K562 (cell line): Measurements from ENCODE around the gene SERPINA1. TPM values are rescaled to one million over a fixed set of nuclear protein-coding genes. Genes with fewer than 3 reads are reported as not detected.

Experiments used
- ATAC-seq: fragments of 200-7000 bp; cut with Tn5 transposase; 3 replicates; pipeline ENCODE4 v1.9.1; 2020; ENCODE audit warnings: moderate library complexity
- BruUV-seq: library from RNA; stranded (reverse); fragments of 400-500 nt; replicated peaks from 2 replicates; lab custom pipeline; 2021; lab: Mats Ljungman, UMichigan
- CTCF ChIA-PET: fragments of 300-600 bp; formaldehyde crosslinking; extraction: SDS; loops from one replicate; lab custom pipeline; 2021; ENCODE audit warnings: low intra/inter-chr PET ratio; lab: Yijun Ruan, JAX
- POLR2A ChIA-PET: fragments of 300-600, 350-650 bp; sonication (Branson Sonifier 250); formaldehyde crosslinking; extraction: SDS; loops from one replicate; lab custom pipeline; 2021; ENCODE audit warnings: antibody characterized with exemption, inconsistent platforms; lab: Yijun Ruan, JAX
- DNase-seq, 4 experiments: peaks; one replicate each; pipeline versions ENCODE4 v3.0.0 to v3.0.0-alpha.2; 2011 to 2018; ENCODE audit warnings: low spot score in 3 of 4, mixed read lengths in 3 of 4; ENCODE audit errors: extremely low read depth in 1 of 4
- FAIRE-seq: peaks from 2 replicates; lab custom pipeline; 2011; peaks lifted over from hg19 to GRCh38; lab: Jason Lieb, UNC
- H2AFZ ChIP-seq: 2 replicates; pipeline ENCODE4 v1.6.0; 2011; ENCODE audit warnings: low read depth, low read length, control low read depth, inconsistent platforms
- H3K27ac ChIP-seq: fragments of 200-600 bp; 3 replicates; pipeline ENCODE4 v1.8.0; 2011; ENCODE audit warnings: low read depth, mild to moderate bottlenecking, control low read depth, inconsistent platforms, low read length, moderate library complexity, mixed read lengths; ENCODE audit errors: extremely low read depth
- H3K27me3 ChIP-seq, 2 experiments: fragments of 300-600 bp in 1 of 2; 2 replicates in 1 of 2; 3 replicates in 1 of 2; pipeline versions ENCODE4 v1.6.0 to v1.8.0; 2011; ENCODE audit warnings: inconsistent platforms in 2 of 2, low read length in 2 of 2, mild to moderate bottlenecking in 1 of 2, mixed read lengths in 1 of 2, moderate library complexity in 1 of 2; ENCODE audit not compliant: control insufficient read depth in 2 of 2, insufficient read depth in 2 of 2
- H3K36me3 ChIP-seq: fragments of 300-600 bp; 3 replicates; pipeline ENCODE4 v1.8.0; 2011; ENCODE audit warnings: mild to moderate bottlenecking, low read length, inconsistent platforms; ENCODE audit not compliant: control insufficient read depth, insufficient read depth
- H3K4me1 ChIP-seq, 2 experiments: fragments of 200-600 bp in 1 of 2; replicated peaks in 1 of 2; 2 replicates in 1 of 2; 3 replicates in 1 of 2; pipeline versions ENCODE4 v1.5.1 to v1.8.0; 2011; ENCODE audit warnings: inconsistent platforms in 2 of 2, low read length in 2 of 2, mild to moderate bottlenecking in 1 of 2, mixed read lengths in 1 of 2, moderate library complexity in 1 of 2; ENCODE audit not compliant: control insufficient read depth in 2 of 2, insufficient read depth in 2 of 2
- H3K4me2 ChIP-seq: 2 replicates; pipeline ENCODE4 v1.6.1; 2011; ENCODE audit warnings: low read length, control low read depth, inconsistent platforms, mixed read lengths; ENCODE audit not compliant: insufficient read depth
- H3K4me3 ChIP-seq: fragments of 200-600 bp; sonication (generic), shearing (Covaris generic); 2 replicates; pipeline ENCODE4 v1.5.1; 2016; ENCODE audit warnings: control low read depth, inconsistent platforms
- H3K79me2 ChIP-seq: fragments of 200-600 bp; 3 replicates; pipeline ENCODE4 v1.8.0; 2011; ENCODE audit warnings: low read length, inconsistent platforms; ENCODE audit not compliant: control insufficient read depth, insufficient read depth
- H3K9ac ChIP-seq, 2 experiments: 2 replicates each; pipeline versions ENCODE4 v1.6.0 to v1.6.1; 2011; ENCODE audit warnings: low read depth in 2 of 2, low read length in 2 of 2, control low read depth in 1 of 2, inconsistent platforms in 1 of 2, mild to moderate bottlenecking in 1 of 2, mixed read lengths in 1 of 2; ENCODE audit not compliant: insufficient read depth in 1 of 2
- H3K9me1 ChIP-seq: one replicate; pipeline ENCODE4 v1.6.0; 2011; ENCODE audit warnings: inconsistent platforms, mild to moderate bottlenecking, low read length, moderate library complexity; ENCODE audit not compliant: control insufficient read depth, insufficient read depth
- H3K9me3 ChIP-seq: replicated peaks from 2 replicates; pipeline ENCODE4 v1.5.1; 2011; ENCODE audit warnings: low read depth, low read length, inconsistent platforms; ENCODE audit not compliant: control insufficient read depth, insufficient read depth
- H4K20me1 ChIP-seq: replicated peaks from 2 replicates; pipeline ENCODE4 v1.6.1; 2011; ENCODE audit warnings: low read length, inconsistent platforms, mixed read lengths; ENCODE audit not compliant: control insufficient read depth, insufficient read depth
- BCL6 ChIP-seq: fragments of 250-450 bp; sonication (Bioruptor Pico); IDR thresholded peaks from 2 replicates; pipeline ENCODE4 v1.4.0; 2020
- COPS2 ChIP-seq: fragments of 450-650 bp; conservative IDR thresholded peaks from 2 replicates; pipeline ENCODE4 v1.6.1; 2016; ENCODE audit warnings: mild to moderate bottlenecking, moderate library complexity
- HNRNPK ChIP-seq: fragments of 200-400 bp; formaldehyde crosslinking; IDR thresholded peaks from one replicate; pipeline ENCODE4 v1.6.1; 2018; ENCODE audit warnings: mild to moderate bottlenecking, low read depth, low read length; ENCODE audit not compliant: poor library complexity, severe bottlenecking
- KAT2B ChIP-seq: IDR thresholded peaks from one replicate; pipeline ENCODE4 v1.6.1; 2012; ENCODE audit warnings: low read depth, mild to moderate bottlenecking, control low read depth, inconsistent platforms, low read length, moderate library complexity
- MEF2A ChIP-seq: IDR thresholded peaks from 2 replicates; pipeline ENCODE4 v1.6.1; 2011; ENCODE audit warnings: low read depth, mild to moderate bottlenecking, low read length, moderate library complexity; ENCODE audit not compliant: control insufficient read depth
- POLR2A ChIP-seq: fragments of 450-650 bp; conservative IDR thresholded peaks from 2 replicates; pipeline ENCODE4 v1.6.1; 2016
- POLR2H ChIP-seq: IDR thresholded peaks from 2 replicates; pipeline ENCODE4 v1.6.1; 2016; ENCODE audit warnings: missing genetic modification characterization, low read depth, mild to moderate bottlenecking, control low read depth, missing compliant biosample characterization, moderate library complexity
- PPARD ChIP-seq: fragments of 250-450 bp; sonication (Bioruptor Pico); IDR thresholded peaks from 2 replicates; pipeline ENCODE4 v1.8.0; 2022; ENCODE audit warnings: inconsistent platforms, mild to moderate bottlenecking, moderate library complexity
- PTBP1 ChIP-seq: fragments of 200-400 bp; formaldehyde crosslinking; IDR thresholded peaks from 2 replicates; pipeline ENCODE4 v1.6.1; 2017; ENCODE audit warnings: low read depth, low read length
- RBM15 ChIP-seq: fragments of 200-400 bp; formaldehyde crosslinking; IDR thresholded peaks from 2 replicates; pipeline ENCODE4 v1.6.1; 2018; ENCODE audit warnings: mild to moderate bottlenecking, low read length, moderate library complexity; ENCODE audit not compliant: insufficient read depth
- SAFB2 ChIP-seq: fragments of 200-400 bp; formaldehyde crosslinking; IDR thresholded peaks from 2 replicates; pipeline ENCODE4 v1.6.1; 2018; ENCODE audit warnings: borderline replicate concordance, low read length, low read depth, moderate library complexity; ENCODE audit not compliant: severe bottlenecking
- TAL1 ChIP-seq: fragments of 450-650 bp; IDR thresholded peaks from 2 replicates; pipeline ENCODE4 v1.6.1; 2016; ENCODE audit warnings: mild to moderate bottlenecking
- TBL1XR1 ChIP-seq, 2 experiments: IDR thresholded peaks; 2 replicates each; pipeline ENCODE4 v1.6.1; 2012; ENCODE audit warnings: improper control_type of control experiment in 2 of 2, low read length in 2 of 2, mild to moderate bottlenecking in 1 of 2
- ZNF146 ChIP-seq: IDR thresholded peaks from one replicate; pipeline ENCODE4 v1.6.1; 2018; ENCODE audit warnings: missing compliant biosample characterization; ENCODE audit not compliant: unreplicated experiment
- ZNF431 ChIP-seq: sonication (generic); formaldehyde crosslinking; IDR thresholded peaks from 2 replicates; pipeline ENCODE4 v1.8.0; 2022; ENCODE audit warnings: mild to moderate bottlenecking, missing genetic modification reagents
- ZNF778 ChIP-seq: fragments of 450-650 bp; formaldehyde crosslinking; IDR thresholded peaks from 2 replicates; pipeline ENCODE4 v1.4.0; 2020; ENCODE audit warnings: mild to moderate bottlenecking, moderate library complexity
- WGBS: fragments of 100-300 bp; shearing (Covaris generic); methylation state at CpG from one replicate; pipeline ENCODE4 v1.1.6; 2016; ENCODE audit warnings: low coverage, mixed read lengths; ENCODE audit not compliant: insufficient coverage; ENCODE audit errors: missing lambda C conversion rate; 5-methylcytosine and 5-hydroxymethylcytosine counted together
- in situ Hi-C: fragments of 300-500 bp; cut with MboI; formaldehyde crosslinking; loops from 4 replicates; pipeline ENCODE4 v1.15.0; 2018; ENCODE audit warnings: inconsistent platforms, mixed read lengths
- intact Hi-C: fragments of 100-400 bp; cut with micrococcal nuclease; formaldehyde crosslinking; loops from 2 replicates; pipeline ENCODE4 v1.14.2; 2022
- polyA plus RNA-seq, 8 experiments: library from polyadenylated mRNA; depleted of rRNA in 4 of 8; stranded (reverse) in 5 of 8; unstranded in 3 of 8; fragments of >200 nt; fragmentation: Nextera tagmentation in 2 of 8; fragmentation: Illumina TruSeq in 1 of 8; extraction: Ambion mirVana in 2 of 8; extraction: Trizol in 1 of 8; gene quantifications; 2 replicates each; pipeline versions ENCODE4 v1.2.1 to v1.2.3, GENCODE V29; 2011 to 2014; ENCODE audit warnings: inconsistent platforms in 1 of 8, missing spikeins in 1 of 8
- total RNA-seq, 7 experiments: library from RNA; depleted of rRNA in 6 of 7; stranded (reverse); fragments of >200 nt in 6 of 7; fragmentation: Illumina TruSeq in 2 of 7; extraction: Trizol in 2 of 7; gene quantifications; 2 replicates each; pipeline versions ENCODE4 v1.2.1 to v1.2.3, GENCODE V29; 2011 to 2021; ENCODE audit warnings: low replicate concordance in 1 of 7
- TF ChIP-seq, protein P1 (sequence below), 2 experiments: IDR thresholded peaks; 2 replicates each; pipeline ENCODE4 v1.6.1; 2011; ENCODE audit warnings: borderline replicate concordance in 1 of 2, control low read depth in 1 of 2, low read depth in 1 of 2, low read length in 1 of 2, mild to moderate bottlenecking in 1 of 2, mixed read lengths in 1 of 2, moderate library complexity in 1 of 2; ENCODE audit not compliant: insufficient read depth in 1 of 2, insufficient read length in 1 of 2, poor library complexity in 1 of 2, severe bottlenecking in 1 of 2; ENCODE audit errors: extremely low read depth in 1 of 2
- TF ChIP-seq, protein P2 (sequence below): fragments of 450-650 bp; formaldehyde crosslinking; IDR thresholded peaks from 2 replicates; pipeline ENCODE4 v1.4.0; 2022; ENCODE audit warnings: missing genetic modification characterization
- TF ChIP-seq, protein P3 (sequence below): fragments of 450-650 bp; IDR thresholded peaks from 2 replicates; pipeline ENCODE4 v1.6.1; 2016; ENCODE audit warnings: mild to moderate bottlenecking

The SERPINA1 gene
- total and polyA plus RNA-seq, 9 of the 15 experiments (the other 6 are each of a cell fraction or from before 2014, with no cell fraction given), result 4.1 TPM; not detected in 8

DNA sequence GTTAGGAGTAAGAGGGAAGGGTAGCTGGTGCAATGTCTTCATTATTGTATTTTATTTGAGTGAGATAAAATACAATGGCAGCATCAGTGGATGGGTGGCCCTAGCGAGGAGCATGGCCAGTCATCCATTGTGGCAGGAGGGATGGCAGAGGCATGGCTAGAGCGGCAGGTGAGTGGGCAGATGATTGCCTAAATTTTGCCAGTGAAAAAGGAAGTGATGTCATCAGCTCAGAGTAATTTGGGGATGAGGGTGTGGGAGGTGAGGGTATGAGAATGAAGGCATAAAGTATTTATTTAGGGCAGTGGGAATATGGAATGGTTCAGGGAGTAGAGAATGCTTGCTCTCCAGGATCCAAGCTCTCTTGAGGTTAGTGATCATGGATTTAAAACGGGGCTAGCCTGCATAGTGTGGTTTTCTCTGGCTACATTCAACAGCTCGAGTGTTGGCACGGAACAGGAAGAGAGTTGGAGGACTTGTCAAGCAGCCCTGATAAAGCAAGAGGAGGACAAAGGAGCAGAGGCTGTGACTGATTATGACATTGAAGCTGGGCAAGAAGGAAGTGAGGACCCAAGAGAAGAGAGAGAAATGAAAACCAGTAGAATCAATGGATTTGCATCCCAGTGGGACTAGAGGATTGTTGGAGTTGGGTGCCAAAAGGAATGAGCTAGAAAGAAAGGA is 46.6 kb downstream of the SERPINA1 start:
- no peaks in the 10 kb centered on the region for H3K36me3 ChIP-seq
- no peak overlapping the region for H3K4me3 ChIP-seq
- H3K79me2 ChIP-seq, result no peaks in the 10 kb centered on the region
- no peak overlapping the region for H2AFZ ChIP-seq
- no peaks in the 10 kb centered on the region for H3K9me3 ChIP-seq
- no peaks in the 10 kb centered on the region for H3K9me1 ChIP-seq
- BruUV-seq, result no TSS peak
- ChIA-PET POLR2A (interaction anchor here (0.7 kb wide), 1 partner anchor 22 kb away, joined by 3 read pairs; no protein-coding TSS in a partner anchor), CTCF (no interaction called here)
- ATAC-seq (no peak), FAIRE-seq (no peak), DNase-seq (no peak)
- H3K27me3 ChIP-seq, result no peaks in the 10 kb centered on the region
- 0% methylated on average over 5 of the region's 5 CpGs for WGBS
- H3K4me2 ChIP-seq, result no peak overlapping the region
- H3K4me1 ChIP-seq, result no peaks in the 10 kb centered on the region
- H3K27ac ChIP-seq, result no peak overlapping the region
- in situ Hi-C loops, result no loop called here
- no peak overlapping the region for H3K9ac ChIP-seq
- intact Hi-C loops, result no loop called here
- no peaks in the 10 kb centered on the region for H4K20me1 ChIP-seq
- no peak for TF ChIP-seq ZNF146 (CRISPR knock-in tag)
- no peak for TF ChIP-seq MEF2A
- TF ChIP-seq ZNF778, result no peak
- TF ChIP-seq POLR2A, result no peak
- TF ChIP-seq, protein P1, sequence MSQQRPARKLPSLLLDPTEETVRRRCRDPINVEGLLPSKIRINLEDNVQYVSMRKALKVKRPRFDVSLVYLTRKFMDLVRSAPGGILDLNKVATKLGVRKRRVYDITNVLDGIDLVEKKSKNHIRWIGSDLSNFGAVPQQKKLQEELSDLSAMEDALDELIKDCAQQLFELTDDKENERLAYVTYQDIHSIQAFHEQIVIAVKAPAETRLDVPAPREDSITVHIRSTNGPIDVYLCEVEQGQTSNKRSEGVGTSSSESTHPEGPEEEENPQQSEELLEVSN (IDR thresholded peaks at IDR 0.05; ENCODE audit: borderline replicate concordance in 1 of 2, extremely low read depth in 1 of 2, insufficient read depth in 1 of 2, insufficient read length in 1 of 2, low read depth in 1 of 2, low read length in 1 of 2, poor library complexity in 1 of 2, severe bottlenecking in 1 of 2), result no peak
- TF ChIP-seq ZNF431, result no peak
- no peak for TF ChIP-seq KAT2B
- TF ChIP-seq, protein P2, sequence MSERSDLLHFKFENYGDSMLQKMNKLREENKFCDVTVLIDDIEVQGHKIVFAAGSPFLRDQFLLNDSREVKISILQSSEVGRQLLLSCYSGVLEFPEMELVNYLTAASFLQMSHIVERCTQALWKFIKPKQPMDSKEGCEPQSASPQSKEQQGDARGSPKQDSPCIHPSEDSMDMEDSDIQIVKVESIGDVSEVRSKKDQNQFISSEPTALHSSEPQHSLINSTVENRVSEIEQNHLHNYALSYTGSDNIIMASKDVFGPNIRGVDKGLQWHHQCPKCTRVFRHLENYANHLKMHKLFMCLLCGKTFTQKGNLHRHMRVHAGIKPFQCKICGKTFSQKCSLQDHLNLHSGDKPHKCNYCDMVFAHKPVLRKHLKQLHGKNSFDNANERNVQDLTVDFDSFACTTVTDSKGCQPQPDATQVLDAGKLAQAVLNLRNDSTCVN, result no peak
- TF ChIP-seq RBM15, result no peak
- TF ChIP-seq PTBP1, result no peak
- no peak for TF ChIP-seq TBL1XR1 (IDR thresholded peaks at IDR 0.05; ENCODE audit: low read length in 2 of 2)
- no peak for TF ChIP-seq POLR2H (tag)
- TF ChIP-seq, protein P3, sequence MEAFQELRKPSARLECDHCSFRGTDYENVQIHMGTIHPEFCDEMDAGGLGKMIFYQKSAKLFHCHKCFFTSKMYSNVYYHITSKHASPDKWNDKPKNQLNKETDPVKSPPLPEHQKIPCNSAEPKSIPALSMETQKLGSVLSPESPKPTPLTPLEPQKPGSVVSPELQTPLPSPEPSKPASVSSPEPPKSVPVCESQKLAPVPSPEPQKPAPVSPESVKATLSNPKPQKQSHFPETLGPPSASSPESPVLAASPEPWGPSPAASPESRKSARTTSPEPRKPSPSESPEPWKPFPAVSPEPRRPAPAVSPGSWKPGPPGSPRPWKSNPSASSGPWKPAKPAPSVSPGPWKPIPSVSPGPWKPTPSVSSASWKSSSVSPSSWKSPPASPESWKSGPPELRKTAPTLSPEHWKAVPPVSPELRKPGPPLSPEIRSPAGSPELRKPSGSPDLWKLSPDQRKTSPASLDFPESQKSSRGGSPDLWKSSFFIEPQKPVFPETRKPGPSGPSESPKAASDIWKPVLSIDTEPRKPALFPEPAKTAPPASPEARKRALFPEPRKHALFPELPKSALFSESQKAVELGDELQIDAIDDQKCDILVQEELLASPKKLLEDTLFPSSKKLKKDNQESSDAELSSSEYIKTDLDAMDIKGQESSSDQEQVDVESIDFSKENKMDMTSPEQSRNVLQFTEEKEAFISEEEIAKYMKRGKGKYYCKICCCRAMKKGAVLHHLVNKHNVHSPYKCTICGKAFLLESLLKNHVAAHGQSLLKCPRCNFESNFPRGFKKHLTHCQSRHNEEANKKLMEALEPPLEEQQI, result no peak
- TF ChIP-seq BCL6 (CRISPR knock-in tag), result no peak
- no peak for TF ChIP-seq PPARD (CRISPR knock-in tag)
- TF ChIP-seq HNRNPK, result no peak
- no peak for TF ChIP-seq SAFB2
- TF ChIP-seq COPS2, result no peak
- TF ChIP-seq TAL1, result no peak
